ENCODE data around the gene PCDH12. TPM values are rescaled to one million over a fixed set of nuclear protein-coding genes. Genes with fewer than 3 reads are reported as not detected.

The PCDH12 gene
- polyA plus RNA-seq, 1 donor: 6.2 TPM

DNA sequence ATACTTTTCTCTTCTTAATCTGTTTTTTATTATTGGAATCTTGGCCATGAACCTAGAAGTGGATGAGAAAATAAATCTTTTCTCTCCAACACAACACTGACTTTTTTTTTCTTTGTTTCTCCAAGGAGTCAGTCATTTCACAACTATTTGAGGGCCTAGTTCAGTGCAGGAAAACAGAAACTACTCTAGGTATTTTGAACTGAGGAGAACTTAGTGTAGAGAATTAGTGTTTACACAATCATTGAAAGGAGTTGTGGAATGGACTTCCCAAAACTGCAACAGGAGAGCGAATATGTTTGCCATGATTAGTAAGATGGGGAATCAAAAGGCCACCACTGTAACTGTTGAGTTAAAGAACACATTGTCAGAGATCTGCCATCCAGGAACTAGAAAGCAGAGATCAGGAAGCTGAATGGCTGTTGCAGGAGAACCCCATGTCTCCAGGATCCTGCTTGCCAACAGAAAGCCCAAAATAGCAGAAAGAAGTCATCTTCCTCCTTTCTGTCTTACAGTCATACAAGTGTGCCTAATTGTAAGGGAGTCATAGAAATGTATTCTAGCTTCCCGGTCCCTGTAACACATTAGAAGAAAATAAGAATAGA is 59.5 kb downstream of the PCDH12 start:
- Histone ChIP-seq H3K4me1 (ENCODE audit: control insufficient read depth, insufficient read depth, low read length) (no peaks in the 10 kb centered on the region), H3K27me3 (ENCODE audit: control insufficient read depth, insufficient read depth, low read length) (no peaks in the 10 kb centered on the region), H3K4me3 (ENCODE audit: low read length) (no peak overlapping the region), H3K27ac (ENCODE audit: low read length) (no peak overlapping the region), H3K9me3 (ENCODE audit: control insufficient read depth, low read depth, low read length) (no peaks in the 10 kb centered on the region), H3K36me3 (ENCODE audit: control insufficient read depth, insufficient read depth, low read length) (no peaks in the 10 kb centered on the region)
- DNase-seq: no peak
- 80% methylated on average over 1 of the region's 2 CpGs for WGBS (ENCODE audit: insufficient coverage, low lambda C conversion rate)

DNA sequence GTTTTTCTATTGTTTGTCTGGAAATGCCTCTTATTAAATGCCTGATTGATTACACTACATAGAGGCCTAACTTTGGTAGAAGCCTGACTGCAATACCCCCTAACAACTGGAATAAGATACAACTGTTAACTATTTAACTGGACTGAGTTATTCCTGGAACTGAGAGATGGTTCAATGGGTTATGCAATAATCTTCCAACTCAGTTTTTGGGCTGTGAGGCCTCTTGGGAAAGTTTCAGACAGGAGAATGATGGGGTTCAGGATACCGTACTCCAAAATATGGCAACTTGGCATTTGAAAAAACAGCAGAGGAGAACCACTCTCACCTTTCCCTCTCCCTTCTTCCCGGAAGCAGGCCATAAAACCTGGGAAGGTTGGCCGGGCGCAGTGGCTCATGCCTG is 60.6 kb downstream of the PCDH12 start:
- WGBS (ENCODE audit: insufficient coverage, low lambda C conversion rate): no CpG with 5 or more reads among the region's 4 CpGs
- no peak for DNase-seq

More for the DNA sequence above, 60.6 kb downstream of the PCDH12 start:
- Histone ChIP-seq H3K9me3 (ENCODE audit: control insufficient read depth, low read depth, low read length) (no peaks in the 10 kb centered on the region), H3K36me3 (ENCODE audit: control insufficient read depth, insufficient read depth, low read length) (no peaks in the 10 kb centered on the region), H3K27ac (ENCODE audit: low read length) (no peak overlapping the region), H3K4me1 (ENCODE audit: control insufficient read depth, insufficient read depth, low read length) (no peaks in the 10 kb centered on the region), H3K4me3 (ENCODE audit: low read length) (no peak overlapping the region), H3K27me3 (ENCODE audit: control insufficient read depth, insufficient read depth, low read length) (no peaks in the 10 kb centered on the region)

Other genes starting within 250 kb of the PCDH12 start
- 29.4 TPM for gene PCDH1, start 79.8 kb downstream of the PCDH12 start, polyA plus RNA-seq
- 123 TPM for gene DELE1, start 34.3 kb downstream of the PCDH12 start, polyA plus RNA-seq
- gene RNF14, start 10.9 kb upstream of the PCDH12 start, polyA plus RNA-seq: 55.4 TPM
- 117 TPM for gene GNPDA1, start 54.8 kb upstream of the PCDH12 start, polyA plus RNA-seq
- 71.6 TPM for gene NDFIP1, start 150.6 kb upstream of the PCDH12 start, polyA plus RNA-seq